Measurements from ENCODE around the gene CNTNAP2.

The CNTNAP2 gene

DNA sequence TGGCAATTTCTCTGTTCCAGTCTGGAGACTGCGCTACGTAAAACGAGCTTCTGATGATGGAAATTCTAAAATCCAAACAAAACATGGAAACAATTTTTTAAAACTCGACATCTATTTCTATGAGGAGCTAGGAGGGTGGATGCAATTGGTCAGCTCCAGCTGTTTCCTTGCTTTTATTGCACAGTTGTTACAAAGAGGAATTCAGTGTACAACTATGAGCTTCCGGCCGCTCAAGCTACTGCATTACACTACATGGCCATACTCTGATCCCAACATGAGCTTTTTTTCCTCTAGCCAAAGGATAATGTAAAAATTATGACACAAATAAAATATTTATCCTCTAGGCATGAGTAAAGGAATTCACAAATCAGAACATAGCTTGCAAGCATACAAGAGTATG is 2070.9 kb downstream of the CNTNAP2 start:
- DNase-seq: no peak

DNA sequence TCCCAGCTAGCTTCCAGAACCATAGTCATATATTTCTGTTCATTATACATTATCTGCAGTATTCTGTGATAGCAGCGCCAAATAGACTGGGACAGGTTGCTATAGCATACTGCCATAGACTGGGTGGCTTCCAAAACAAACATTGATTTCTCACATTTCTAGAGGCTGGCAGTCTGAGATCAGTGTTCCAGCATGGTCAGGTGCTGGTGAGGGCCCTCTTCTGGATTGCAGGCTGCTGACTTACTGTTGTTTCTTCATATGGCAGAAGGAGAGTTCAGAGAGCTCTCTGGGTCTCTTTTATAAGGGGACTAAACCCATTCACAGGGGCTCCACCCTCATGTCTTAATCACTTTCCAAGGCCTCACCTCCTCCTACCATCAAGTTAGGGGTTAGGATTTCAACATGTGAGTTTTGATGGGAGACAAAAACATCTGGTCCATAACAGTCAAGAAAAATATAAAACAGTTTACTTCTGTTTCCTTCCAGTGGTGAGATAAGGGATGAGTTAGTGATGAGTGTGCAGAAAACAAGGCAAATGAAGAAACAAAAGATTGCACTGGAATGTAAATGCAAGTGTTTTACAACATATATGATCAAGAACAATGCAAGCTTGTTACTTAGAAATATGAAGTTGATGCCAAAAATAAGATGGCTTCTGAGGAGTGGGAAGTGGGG is 2074.9 kb downstream of the CNTNAP2 start:
- DNase-seq: no peak

DNA sequence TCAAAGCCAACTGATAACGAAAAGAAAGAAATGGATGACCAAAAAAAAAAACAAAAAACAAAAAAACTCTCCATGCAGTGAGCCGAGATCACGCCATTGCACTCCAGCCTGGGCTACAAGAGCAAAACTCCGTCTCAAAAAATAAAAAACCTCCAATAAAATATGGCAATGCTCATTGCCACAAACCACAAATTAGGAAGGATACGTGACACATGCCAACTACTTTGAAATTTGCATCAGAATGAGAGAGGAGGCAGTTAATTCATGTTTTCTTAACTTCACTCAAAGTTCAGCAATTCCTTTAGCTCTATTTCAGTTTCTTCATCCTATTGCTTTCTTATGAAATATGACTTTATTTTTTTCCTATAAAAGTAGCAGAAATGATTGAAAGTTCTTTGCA is 2075.9 kb downstream of the CNTNAP2 start:
- no peak for DNase-seq

DNA sequence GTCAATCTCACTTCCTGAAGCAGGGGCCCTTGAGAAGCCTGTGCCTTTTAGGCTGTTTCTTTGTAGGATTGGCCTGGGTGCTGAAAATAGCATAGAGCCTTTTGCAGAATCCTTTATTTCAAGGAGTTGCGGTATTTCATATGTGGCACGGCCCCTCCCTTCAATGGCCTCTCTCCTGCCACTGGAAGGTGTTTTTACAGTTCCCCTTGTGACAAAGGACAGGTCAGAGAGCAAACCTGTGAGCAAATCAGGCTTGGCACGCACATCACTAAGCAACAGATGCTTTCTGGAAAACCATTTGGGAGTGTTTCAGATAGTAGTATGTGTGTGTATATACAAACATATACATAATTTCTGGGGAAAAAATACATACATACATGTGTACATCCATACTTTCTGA is 2085.4 kb downstream of the CNTNAP2 start:
- DNase-seq: no peak

DNA sequence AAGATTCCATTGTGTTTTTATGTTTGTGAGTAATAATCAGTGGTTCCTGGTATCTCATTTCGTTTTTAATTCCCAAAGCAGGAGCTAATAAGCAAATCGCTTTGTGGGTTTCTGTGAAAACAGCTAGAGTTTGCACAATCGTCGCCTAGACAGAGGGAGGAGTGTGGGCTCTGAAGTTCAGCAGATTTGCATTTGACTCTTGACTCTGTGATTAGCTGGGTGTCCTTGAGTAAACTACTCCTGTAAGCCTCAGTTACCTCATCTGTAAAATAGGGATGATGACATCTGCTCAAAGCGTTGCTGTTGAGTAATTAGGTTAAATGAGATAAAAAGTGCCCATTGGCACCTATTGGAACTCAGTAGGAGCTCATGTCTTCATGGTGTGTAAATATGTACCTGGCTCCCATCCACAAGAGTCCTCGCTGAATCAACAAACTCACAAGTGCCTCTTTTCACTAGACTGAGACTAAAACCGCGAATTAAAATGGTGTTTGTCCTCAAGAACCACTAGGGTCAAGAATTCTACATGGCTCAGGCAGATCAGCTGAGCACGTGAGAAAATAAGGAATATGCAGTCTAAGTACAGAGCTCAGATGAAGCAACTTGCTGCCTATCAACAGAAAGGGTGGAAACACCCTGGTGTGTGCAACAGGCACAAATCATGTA is 2088.2 kb downstream of the CNTNAP2 start:
- no peak for DNase-seq

DNA sequence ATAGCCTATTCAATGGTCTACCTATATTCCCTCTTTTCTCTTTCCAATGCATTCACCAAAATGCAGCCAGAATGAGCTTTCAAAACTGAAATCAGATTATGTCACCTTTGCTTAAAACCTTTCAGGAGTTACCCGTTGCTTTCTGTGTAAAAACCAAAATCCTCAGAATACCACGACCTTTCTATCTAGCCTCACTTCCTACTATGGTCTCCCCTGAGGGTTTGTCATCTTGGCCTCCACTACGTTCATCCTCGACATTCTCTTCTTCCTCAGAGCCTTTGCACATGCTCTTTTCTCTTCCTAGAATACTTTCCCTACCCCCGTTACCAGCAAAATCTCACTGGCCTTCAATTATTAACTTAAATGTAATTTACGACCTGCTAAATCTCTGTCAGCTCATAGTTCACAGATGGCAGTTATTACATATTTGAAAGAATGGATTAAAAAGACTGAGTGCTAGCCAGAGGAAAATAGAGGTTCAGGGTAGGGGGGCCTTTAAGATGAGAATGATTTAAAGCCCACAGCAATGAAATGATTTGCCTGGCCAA is 2093.1 kb downstream of the CNTNAP2 start:
- no peak for DNase-seq

DNA sequence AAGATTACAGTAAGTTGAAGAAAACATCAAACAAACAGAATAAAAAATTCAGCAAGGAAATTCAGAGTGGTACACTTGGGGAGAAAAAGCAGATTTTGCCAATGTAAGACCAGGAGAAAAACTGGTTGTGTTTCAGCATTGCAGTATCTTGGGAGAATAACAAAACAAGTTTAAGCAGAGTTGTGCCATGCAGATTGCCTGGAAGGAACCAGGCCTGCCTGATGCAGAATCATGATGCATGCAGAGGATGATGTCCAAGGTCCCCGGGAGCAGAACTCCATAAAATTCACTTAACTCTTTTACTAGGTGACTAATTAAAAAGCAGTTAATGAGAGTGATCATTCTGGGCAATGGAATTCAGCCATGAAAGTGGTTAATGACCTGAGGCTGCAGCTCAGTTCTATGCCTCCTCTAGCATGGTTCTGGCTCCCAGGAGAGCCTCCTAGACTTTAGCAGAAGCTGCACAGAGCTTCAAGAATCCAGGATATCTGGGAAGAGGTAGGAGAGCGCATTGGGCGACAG is 2094.3 kb downstream of the CNTNAP2 start:
- no peak for DNase-seq

DNA sequence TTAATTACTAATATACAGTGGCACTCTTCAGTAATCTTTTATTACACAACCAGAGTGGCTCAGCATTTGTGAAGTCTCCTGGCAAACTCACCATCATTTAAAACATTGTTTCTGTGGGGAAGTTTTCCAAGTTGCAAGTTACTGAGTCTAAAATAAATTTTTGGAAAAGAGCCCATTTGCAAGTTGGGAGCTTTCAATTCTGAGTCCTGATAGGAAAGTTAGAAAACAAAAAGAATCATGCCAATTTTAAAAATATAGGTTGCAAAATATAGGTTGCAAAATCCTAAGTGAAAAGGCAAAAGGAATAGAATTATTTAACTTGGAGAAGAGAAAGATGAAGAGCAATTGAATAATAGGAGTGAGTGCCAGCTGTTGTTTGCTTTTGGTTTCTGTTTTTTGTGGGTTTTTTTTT is 2095.1 kb downstream of the CNTNAP2 start:
- no peak for DNase-seq

DNA sequence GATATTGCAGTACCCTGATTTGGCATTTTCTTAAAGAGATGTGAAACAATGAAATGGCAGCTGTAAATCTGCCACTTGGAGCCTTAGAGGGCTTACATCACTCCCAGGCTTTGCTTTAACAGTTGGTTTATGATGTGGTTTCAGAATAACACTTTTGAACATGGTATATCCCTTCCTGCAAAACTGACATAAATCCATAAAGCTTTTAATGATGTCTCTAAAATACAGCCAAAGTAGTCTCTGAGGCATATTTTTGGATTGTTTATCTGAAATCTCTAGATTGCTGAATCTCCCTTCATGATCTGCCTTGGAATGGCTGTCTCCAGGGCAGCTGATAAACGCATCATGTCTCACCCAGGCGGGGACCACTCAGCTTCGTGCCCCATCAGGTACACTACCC is 2096.1 kb downstream of the CNTNAP2 start:
- no peak for DNase-seq

DNA sequence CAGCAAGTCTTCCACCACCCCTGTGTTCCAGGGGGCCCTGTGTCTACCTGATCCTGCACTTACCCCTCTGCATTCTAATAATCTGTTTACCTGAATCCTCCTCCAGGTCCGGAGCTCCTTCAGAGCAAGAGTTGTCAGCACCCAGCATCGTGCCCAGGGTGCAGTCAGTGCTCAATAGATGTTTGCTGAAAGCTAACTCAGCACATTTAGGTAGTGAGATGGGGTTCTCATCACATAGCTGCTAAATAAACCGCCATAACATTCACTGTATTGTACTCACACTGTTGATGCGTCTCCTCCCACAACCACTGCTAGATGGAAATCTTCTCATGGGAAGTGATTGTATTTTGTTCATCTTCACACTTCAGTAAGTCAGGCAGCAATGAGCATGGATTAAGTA is 2097.5 kb downstream of the CNTNAP2 start:
- no peak for DNase-seq

DNA sequence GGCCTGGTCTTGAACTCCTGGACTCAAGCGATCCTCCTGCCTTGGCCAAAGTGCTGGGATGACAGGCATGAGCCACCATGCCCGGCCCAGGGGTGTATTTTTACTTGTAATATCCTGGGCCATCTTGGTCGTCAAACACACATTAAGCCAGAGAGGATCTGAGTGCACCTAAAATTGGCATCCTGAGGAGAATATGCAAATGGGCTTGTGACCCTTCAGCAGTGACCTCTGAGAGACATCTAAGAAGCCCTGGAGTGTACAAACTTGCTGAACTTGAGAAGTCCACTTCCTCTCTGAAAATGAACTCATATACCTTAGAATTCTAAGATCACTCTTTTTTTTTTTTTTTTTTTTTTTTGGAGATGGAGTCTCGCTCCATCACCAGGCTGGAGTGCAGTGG is 2102.0 kb downstream of the CNTNAP2 start:
- DNase-seq: no peak

DNA sequence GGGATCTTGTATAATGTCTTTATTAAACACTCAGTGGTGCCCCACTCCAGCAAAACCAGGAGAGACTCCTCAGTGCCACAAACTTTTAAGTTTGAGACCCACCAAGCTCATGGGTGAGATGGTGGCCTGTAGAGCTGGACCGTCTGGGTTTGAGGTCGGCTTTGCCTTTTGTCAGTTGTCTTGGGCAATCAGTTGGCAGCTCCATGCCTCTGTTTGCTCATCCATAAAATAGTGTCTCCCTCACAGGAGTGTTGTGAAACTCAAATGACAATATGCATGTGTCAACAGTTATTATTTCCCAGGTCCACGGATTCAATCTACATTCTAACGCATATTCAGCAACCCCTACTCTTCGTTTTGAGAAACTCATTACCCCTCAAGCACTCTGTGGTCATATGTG is 2106.1 kb downstream of the CNTNAP2 start:
- no peak for DNase-seq

DNA sequence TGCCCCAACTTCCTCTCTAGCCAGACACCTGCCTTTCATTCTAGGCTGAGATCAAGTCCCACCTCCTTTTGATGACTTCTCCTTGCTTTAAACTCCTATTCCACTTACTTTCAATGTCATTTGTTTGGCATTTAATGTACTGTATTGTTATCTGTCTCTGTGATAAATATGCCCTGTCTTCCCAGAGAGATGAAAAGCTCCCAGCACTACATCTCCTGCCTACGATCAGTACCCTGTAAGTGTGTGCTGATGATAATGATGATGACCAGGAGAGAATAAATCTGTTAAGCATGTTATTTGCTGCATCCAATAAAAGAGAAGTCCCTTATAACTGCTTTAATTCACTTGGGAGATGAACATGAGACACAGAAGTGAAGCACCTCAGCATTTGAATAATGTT is 2106.6 kb downstream of the CNTNAP2 start:
- no peak for DNase-seq

DNA sequence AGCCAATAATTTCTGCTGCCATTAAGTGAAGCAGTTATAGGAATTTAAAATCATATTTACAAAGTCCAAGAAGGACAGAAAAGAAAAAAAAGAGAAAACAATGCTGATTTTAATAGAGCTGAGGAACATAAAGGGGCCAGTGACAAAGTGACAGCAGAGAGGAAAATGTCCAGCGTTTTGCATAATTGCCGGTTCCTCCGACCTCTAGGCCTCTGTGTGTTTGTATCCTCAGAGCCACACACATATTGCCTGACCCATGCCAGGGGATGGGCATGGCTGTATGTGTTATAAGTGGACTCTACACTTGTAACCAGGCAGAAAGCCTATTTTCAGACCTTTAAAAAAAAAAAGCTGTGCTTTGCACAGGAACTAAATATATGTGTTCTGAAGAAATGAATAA is 2107.1 kb downstream of the CNTNAP2 start:
- no peak for DNase-seq

DNA sequence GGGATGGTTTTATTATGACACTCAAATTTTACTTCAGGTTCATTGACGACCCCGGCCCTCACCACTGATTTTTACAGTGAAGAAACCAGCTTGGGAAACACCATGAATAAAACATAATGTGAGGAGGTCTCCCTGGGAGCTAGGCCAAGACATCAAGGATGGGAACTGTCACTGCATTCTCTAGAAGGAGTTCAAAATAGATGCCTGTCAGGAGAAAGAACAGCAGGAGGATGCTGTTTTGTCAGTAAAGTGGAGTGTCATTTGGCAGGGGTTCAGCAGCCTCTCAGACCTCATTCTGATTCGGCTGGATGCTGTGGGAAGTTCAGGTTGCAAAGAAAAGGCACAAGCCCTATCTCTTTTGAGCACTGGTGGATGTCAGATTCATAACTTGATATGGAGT is 2113.7 kb downstream of the CNTNAP2 start:
- no peak for DNase-seq

DNA sequence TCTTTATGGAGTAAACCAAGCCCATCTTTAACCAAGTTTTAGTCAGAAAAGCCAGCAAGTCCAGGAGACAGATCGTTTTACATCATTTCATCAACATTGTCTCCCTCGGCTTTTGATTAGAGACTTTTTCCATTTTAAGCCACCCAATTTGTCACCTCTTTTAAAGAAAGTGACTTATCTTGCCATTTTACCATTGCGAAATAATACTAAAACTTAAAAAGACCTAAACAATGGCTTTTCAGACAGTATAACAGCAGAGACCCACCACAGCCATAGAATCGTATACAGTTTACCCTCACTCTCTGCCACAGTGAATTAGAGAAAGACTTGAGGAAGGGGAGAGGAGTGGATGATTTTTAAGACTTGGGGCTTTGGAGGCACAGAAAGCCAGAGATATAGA is 2114.3 kb downstream of the CNTNAP2 start:
- no peak for DNase-seq

DNA sequence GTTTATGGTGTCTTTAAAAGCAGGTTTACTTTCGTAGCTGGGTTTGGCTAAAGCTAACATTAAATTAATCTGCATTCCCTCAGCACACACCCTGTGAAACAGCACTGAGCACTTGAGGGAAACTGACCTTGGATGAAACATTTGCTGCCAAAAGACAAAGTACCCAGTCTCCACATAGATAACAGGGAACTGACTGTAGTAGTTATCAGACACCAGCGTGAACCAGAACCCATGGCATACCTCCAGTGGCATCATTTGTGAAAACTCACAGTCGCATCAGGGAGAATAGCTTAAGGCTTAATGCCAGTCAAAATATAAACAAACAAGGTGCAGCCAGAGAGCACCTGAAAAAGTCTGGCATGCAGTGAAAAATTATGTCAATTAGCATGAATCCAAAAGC is 2116.2 kb downstream of the CNTNAP2 start:
- DNase-seq: no peak

DNA sequence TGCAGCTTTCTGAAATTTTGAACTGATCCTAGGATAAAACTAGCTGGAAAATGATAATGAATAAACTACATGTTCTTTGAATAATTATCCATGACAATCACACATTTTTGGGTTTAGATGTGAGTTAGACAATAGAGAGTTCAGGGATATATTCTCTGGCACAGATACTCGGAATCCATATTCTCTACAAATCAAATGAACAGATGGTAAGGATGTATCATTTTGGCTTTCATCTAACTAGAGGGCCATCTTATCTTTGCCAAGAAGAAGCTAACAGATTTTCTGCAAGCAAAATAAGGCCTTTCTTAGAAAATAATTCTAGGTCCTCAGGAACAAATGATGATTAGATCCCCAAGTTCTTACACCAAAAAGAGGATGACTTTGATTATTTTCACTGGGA is 2118.1 kb downstream of the CNTNAP2 start:
- DNase-seq: no peak

DNA sequence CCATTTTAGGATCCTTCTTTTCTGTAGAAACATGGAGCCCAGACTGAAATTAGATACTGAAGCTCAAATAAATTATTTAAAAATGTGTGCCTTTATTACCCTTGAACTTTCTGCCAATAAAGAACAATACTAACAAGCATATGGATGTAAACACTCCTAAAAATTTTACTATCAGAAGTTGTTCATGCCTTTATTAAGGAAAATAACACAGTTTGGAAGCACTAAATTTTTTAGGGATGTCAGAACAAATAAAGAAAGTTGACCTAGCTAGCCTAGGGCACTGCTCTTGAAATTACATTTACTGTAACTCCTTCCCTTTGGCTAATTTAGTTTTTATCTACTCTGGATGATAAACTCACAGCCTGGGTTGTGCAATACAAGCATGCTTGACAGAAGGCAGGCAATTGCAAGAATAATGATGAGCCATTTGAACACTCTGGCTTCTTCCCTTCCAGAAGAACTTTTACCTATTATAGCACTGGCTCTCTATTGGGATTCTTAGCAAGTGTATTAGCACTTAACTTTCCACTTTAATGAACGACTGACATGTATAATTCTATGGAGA is 2122.2 kb downstream of the CNTNAP2 start:
- DNase-seq: no peak

DNA sequence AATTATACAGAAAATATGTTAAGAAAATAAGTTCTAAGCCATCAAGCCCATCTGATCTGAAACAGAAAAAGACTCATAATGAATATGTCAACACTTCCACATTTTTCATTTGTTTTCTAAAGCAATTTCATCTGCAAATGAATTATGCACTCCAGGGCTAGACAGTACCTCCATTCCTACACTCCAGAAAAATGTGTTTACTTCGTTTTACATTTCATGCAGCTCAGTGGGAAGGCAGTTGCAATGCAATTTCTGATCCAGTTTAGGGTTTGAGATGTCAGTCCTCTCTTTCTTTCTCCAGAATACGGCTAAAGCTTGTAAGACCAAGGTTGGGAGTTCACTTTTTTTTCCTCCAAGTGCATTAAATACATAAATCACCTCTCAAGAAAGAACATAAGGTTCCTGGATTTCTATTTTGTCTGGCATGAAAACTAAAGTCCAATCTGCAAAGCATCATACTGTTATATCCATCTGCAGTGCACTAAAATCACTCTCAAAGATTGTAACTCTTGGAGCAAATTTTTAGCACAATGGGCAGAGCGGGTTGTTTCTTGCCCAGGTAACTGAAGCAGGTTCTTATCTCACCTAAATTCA is 2125.2 kb downstream of the CNTNAP2 start:
- DNase-seq: no peak

DNA sequence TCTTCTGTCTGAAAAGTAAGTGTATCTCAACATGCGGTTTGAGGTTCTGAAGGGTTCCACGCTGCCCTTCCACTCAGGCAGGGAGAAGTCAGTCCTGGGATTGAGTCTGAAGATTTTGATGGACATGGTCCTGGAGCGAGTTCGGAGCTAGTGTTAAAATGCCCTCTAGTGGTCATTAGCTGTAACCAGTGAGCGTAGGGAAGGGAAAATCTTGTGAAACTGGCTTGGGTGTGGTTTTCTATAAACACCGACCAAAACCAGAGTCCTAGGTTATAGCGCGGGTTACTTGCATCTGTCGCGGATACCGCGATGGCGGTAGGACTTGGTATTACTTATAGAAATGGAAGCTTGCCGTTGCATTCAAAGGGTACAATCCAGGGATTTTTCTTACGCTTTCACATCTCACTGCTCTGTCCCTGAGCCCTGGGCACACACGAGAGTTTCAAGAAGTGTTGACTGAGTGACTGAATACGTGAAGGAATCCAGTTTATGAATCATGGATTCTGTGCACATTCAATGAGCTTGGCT is 2125.8 kb downstream of the CNTNAP2 start:
- no peak for DNase-seq

DNA sequence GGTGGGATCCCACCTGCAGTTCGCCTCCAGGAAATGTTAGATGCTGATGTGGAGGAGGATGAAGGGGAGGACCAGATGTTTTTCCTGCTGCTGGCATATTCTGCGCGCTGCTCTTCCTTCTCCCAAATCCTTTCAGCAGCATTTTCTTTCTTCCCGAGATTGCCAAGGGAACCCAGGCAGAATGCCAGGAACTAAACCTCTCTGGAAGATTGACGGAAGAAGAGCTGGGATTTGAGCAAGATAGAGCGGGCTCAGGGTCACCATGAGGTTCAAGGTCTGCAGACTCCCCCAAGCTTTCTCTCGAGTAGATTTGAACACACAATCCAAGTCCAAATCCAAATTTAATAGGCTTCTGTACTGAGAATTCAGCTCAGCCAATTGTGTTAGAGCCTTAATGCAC is 2128.8 kb downstream of the CNTNAP2 start:
- no peak for DNase-seq

DNA sequence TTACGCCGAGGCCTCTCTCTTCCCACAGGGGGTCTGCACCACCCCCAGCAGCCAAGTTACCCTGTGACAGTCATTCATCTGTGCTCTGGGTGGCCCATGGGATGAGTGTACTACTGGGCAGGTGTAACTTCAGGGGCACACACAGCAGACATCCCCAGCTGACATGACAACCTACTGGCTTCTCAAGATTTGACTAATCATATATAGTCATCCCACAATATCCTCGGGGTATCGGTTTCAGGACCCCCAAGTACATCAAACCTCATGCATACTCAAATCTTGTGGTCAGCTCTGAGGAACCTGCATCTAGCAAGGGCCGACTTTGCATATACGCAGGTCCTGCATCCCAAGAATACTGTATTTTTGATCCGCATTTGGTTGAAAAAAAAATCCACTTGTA is 2137.0 kb downstream of the CNTNAP2 start:
- no peak for DNase-seq

DNA sequence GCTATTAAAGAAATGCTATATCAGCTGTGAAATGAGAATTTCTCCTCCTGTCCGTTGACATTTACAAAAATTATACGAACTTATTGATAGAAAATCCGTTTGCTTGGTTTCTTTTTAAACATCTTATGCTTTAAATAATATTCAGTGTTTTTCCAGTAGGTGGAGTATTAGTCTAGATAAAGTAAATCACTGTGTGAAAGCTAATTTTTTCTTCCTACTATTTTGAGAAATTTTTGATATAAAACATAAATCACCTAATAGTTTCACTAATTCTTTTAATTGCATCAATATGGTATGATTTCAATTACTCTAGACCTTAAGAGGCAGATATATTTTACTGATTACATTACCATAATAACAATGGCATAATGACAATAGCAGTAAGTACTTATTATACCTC is 2138.7 kb downstream of the CNTNAP2 start:
- DNase-seq: no peak

Data from activated T-cell treated with anti-CD3 and anti-CD28 coated beads, Interleukin-2, amount 50 U/mL, for 1 hour (primary cell).